Coronary artery (tissue), 2 donors: ENCODE measurements around the gene MGLL.

ENCODE experiments used
- DNase-seq: peaks from one replicate; pipeline ENCODE4 v3.0.0-alpha.2; 2017; ENCODE audit warnings: low spot score
- H3K27ac ChIP-seq, 2 donors: fragments of 200-600 bp; sonication (generic); one replicate each; pipeline ENCODE4 v1.5.1; 2016 to 2019
- H3K4me3 ChIP-seq: fragments of 200-600 bp; sonication (generic); 2 replicates; pipeline ENCODE4 v1.5.1; 2016; ENCODE audit warnings: mild to moderate bottlenecking, moderate library complexity
- TF ChIP-seq, protein P1 (sequence below): fragments of 200-600 bp; sonication (generic); IDR thresholded peaks from one replicate; pipeline ENCODE4 v1.5.1; 2019; ENCODE audit warnings: antibody characterized with exemption

MGLL gene

DNA sequence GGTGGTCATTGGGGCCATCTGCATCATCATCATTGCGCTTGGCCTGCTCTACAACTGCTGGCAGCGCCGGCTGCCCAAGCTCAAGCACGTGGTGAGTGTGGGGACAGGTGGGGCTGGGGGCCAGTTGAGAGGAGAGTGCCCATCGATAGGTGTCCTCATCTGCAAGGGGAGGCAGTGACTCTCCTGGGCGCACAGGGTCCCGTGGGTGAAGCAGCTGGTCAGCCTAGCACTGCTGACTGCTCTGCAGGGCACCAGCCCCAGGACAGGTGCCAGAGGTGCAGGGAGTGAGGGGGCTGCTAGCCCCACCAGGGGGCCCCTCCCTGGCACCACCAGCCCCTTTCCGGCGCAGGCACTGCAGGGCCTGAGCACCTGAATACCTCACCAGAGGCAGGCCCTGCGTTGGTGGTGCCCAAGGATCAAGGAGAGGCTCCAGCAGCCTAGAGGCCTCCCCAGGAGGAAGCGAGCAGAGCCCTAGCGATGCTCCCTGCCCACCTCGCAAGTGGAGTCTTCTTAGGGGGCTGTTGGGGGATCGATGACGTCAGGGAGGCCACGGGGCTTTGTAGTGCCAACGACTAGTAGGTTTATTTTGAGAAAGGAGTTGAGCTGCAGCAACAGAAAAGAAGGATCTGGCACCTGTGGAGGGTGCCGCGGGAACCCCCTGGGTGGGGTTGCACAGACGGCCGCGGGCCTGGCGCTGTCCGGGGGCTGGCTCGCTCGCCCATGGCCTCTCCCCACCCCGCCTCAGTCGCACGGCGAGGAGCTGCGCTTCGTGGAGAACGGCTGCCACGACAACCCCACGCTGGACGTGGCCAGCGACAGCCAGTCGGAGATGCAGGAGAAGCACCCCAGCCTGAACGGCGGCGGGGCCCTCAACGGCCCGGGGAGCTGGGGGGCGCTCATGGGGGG, 150.5 kb downstream of the MGLL start:
- peak; percentile 75 for DNase-seq
- Histone ChIP-seq H3K27ac (peak overlapping the region; percentile 95), H3K4me3 (peak overlapping the region; percentile 97)
- TF ChIP-seq, protein P1, sequence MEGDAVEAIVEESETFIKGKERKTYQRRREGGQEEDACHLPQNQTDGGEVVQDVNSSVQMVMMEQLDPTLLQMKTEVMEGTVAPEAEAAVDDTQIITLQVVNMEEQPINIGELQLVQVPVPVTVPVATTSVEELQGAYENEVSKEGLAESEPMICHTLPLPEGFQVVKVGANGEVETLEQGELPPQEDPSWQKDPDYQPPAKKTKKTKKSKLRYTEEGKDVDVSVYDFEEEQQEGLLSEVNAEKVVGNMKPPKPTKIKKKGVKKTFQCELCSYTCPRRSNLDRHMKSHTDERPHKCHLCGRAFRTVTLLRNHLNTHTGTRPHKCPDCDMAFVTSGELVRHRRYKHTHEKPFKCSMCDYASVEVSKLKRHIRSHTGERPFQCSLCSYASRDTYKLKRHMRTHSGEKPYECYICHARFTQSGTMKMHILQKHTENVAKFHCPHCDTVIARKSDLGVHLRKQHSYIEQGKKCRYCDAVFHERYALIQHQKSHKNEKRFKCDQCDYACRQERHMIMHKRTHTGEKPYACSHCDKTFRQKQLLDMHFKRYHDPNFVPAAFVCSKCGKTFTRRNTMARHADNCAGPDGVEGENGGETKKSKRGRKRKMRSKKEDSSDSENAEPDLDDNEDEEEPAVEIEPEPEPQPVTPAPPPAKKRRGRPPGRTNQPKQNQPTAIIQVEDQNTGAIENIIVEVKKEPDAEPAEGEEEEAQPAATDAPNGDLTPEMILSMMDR: no peak

DNA sequence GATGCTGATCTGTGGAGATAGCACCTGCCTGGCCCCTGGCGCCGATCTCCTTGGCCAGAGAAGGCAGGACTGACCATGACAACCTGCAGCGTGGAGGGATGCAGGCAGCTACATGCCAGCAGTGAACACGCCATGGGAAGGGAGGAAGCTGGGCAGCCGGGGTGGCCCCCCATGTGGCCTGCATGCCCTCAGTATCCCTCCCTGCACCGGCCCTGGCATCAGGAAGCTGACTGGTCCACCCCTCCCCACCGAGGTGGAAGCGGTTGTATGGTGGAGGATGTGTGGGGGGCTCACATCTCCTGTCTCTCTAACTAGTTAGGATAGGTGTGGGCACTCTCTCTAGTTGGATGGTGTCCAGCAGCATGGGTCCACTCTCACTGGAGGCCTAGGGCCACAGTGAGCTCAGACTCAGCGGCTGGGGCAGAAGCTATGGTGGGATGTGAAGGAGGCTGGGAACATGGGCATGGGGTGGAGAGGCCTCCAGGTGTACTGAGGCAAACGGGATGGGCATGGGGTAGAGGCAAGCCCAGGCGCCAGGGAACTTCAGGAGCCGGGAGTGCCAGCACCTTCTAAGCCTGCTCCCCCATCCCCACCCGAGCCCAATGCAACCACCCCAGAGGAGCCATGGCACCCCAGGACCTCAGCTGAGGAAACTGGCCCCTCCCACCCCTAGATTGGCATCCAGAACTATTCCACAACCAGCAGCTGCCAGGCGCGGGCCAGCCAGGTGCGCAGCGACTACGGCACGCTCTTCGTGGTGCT, 151.4 kb downstream of the MGLL start:
- TF ChIP-seq, protein P1: no peak
- Histone ChIP-seq H3K4me3 (peak overlapping the region; percentile 97), H3K27ac (no peak overlapping the region)
- peak; percentile 67 for DNase-seq

DNA sequence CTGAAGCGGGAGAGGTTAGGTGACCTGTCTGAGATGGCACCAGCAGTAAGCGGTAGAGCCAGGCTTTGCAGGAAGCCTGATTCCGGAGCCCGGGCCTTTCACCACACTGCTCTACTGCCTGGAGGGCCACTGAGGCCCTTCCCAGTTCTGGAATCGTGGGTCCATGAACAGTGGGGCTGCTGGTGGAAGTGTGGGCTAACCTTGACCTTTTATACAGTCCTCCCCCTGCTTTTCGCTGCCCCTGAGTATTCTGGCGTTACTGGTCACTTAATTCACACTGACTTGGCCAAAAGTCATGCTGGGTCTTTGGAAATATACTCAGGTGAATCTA, 152.1 kb downstream of the MGLL start:
- TF ChIP-seq, protein P1: no peak
- H3K4me3 ChIP-seq: no peak overlapping the region
- no peak for DNase-seq
- no peak overlapping the region for H3K27ac ChIP-seq

DNA sequence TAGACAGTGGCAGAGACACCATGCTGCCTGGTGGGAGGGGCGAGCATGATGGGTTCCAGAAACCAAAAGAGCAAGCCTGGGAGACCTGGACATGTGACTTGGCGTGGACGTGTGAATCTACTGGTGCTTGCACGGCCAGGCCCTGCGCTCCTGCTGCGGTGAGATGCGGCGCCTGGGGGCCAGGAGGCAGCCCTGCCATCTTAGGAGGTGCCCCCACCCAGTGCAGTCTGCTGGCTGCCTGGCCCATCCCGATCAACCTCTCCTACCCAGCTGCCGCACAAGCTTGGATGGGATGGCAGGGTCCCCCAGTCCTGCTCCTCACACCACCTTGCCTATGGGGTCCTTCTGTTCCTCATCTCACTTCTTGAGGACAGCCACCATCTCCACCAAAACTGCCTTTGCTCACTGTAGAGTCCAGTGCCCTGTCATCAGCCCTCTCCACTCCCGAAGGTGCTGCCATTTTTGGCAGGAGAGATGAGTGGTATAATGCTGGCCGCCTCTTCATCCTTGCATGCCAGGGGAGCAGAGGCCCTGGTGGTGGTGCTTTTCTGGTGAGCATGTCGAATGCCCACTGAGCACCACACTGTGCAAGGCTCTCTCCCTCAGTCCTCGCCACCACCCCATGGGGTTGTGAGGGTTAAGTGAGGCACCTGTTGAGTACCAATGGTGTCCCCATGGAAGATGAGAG, 152.6 kb downstream of the MGLL start:
- peak; percentile 65 for DNase-seq

DNA sequence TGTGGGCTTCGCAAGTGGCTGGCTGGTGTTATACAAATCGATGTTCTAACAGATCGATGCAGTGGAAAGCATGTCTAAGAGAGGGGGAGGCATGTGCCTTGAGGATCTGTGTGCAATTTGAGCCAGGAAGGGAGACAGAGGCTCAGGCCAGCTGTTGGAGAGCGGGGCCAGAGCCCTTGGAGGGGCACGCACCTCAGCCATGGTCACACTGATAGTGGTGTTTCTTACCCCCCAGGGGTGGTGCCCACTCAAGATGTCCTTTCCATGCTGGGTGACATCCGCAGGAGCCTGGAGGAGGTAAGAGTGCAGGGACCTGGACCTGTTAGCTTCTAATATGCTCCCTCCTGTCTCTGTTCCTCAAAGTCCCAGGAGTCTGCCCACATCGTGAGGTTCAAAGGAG, 153.4 kb downstream of the MGLL start:
- peak; percentile 29 for DNase-seq
- Histone ChIP-seq H3K4me3 (no peak overlapping the region), H3K27ac (no peak overlapping the region)
- TF ChIP-seq, protein P1: no peak

More for the DNA sequence above, 152.6 kb downstream of the MGLL start:
- TF ChIP-seq, protein P1: no peak
- Histone ChIP-seq H3K4me3 (no peak overlapping the region), H3K27ac (no peak overlapping the region)

DNA sequence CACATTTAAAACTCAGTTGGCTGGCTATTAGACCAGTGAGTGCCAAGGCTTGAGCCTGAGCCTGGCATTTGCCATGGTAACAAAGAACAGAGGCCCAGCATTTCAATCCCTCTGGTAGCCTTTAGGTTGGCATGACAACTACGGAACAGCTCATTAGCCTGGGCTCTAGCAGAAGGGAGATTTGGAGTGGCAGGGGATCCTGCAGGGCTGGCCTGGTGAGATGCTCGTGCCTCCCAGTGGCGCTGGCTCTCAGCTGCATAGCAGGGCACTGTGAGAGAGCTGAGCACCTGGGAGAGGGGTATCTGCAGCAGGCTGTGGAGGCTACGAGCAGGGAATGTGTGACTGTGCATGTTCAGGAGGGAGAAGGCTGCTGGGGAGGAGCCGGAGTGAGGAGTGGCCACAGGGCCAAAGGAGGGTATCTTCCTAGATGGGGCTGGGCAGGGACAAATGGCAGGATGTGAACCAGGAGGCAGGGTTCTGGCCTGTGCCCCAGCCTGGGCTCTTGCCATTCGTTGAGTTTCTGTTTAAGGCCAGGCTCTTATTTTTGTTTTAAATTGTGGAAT, 155.1 kb downstream of the MGLL start:
- Histone ChIP-seq H3K27ac (no peak overlapping the region), H3K4me3 (no peak overlapping the region)
- peak; percentile 68 for DNase-seq
- TF ChIP-seq, protein P1: no peak
